ENCODE measurements around the gene RHCG.

- TF ChIP-seq CTCF (IDR thresholded peaks at IDR 0.05): no peak
- TF ChIP-seq POLR2A (IDR thresholded peaks at IDR 0.05): no peak
Measured at GRCh38 chr15:89486726-89487050, 9.7 kb downstream of the RHCG start.
